ENCODE data around the gene SPON1.

The SPON1 gene

GRCh38 chr11:14096606-14097005, 134.1 kb downstream of the SPON1 start:
- Mint-ChIP-seq H3K4me3 (no peak overlapping the region), H3K27ac (peak overlapping the region in 1 of 2 donors; percentile 6), H3K27me3 (no peaks in the 10 kb centered on the region), H3K9me3 (no peaks in the 10 kb centered on the region), H3K4me1 (peaks cover 15% of the 10 kb centered on the region)
- DNase-seq, result no peak
- ATAC-seq, result no peak

- DNase-seq (no peak), ATAC-seq (no peak)
- Mint-ChIP-seq H3K4me1 (peaks cover 15% of the 10 kb centered on the region), H3K4me3 (no peak overlapping the region), H3K27me3 (no peaks in the 10 kb centered on the region), H3K9me3 (no peaks in the 10 kb centered on the region), H3K27ac (peak overlapping the region in 1 of 2 donors; percentile 90)
These were observed 138.9 kb downstream of the SPON1 start for GRCh38 chr11:14101388-14101787.

GRCh38 chr11:14102766-14103165, 140.2 kb downstream of the SPON1 start:
- Mint-ChIP-seq H3K9me3 (no peaks in the 10 kb centered on the region), H3K27ac (no peak overlapping the region), H3K4me1 (peaks cover 15% of the 10 kb centered on the region), H3K27me3 (no peaks in the 10 kb centered on the region), H3K4me3 (no peak overlapping the region)
- DNase-seq (no peak), ATAC-seq (no peak)

GRCh38 chr11:14105446-14105845, 142.9 kb downstream of the SPON1 start:
- Mint-ChIP-seq H3K27me3 (no peaks in the 10 kb centered on the region), H3K9me3 (no peaks in the 10 kb centered on the region), H3K27ac (no peak overlapping the region), H3K4me3 (no peak overlapping the region), H3K4me1 (peaks cover 15% of the 10 kb centered on the region)
- DNase-seq, result no peak
- ATAC-seq, result no peak

- no peak for ATAC-seq
- H3K27me3 Mint-ChIP-seq, result no peaks in the 10 kb centered on the region
- no peak overlapping the region for H3K4me3 Mint-ChIP-seq
These were observed 144.0 kb downstream of the SPON1 start for GRCh38 chr11:14106303-14107049.

GRCh38 chr11:14107050-14107430, 144.5 kb downstream of the SPON1 start:
- no peaks in the 10 kb centered on the region for H3K27me3 Mint-ChIP-seq
- ATAC-seq (no peak), DNase-seq (no peak)
- peaks cover under 1% of the 10 kb centered on the region for H3K4me1 Mint-ChIP-seq
- H3K4me3 Mint-ChIP-seq, result no peak overlapping the region
- no peak overlapping the region for H3K27ac Mint-ChIP-seq
- peaks cover 0 to 4% of the 10 kb centered on the region in 2 donors for H3K9me3 Mint-ChIP-seq

More at GRCh38 chr11:14106303-14107049, 144.0 kb downstream of the SPON1 start:
- Mint-ChIP-seq H3K4me1 (peaks cover 7% of the 10 kb centered on the region), H3K27ac (no peak overlapping the region), H3K9me3 (peaks cover 0 to 4% of the 10 kb centered on the region in 2 donors)
- no peak for DNase-seq

GRCh38 chr11:14109742-14110141, 147.2 kb downstream of the SPON1 start:
- H3K27ac Mint-ChIP-seq, result no peak overlapping the region

GRCh38 chr11:14110629-14111028, 148.1 kb downstream of the SPON1 start:
- peaks cover 0 to 4% of the 10 kb centered on the region in 2 donors for H3K9me3 Mint-ChIP-seq
- no peak overlapping the region for H3K4me3 Mint-ChIP-seq
- ATAC-seq (no peak), DNase-seq (no peak)
- peaks cover 9% of the 10 kb centered on the region for H3K4me1 Mint-ChIP-seq
- no peaks in the 10 kb centered on the region for H3K27me3 Mint-ChIP-seq
- H3K27ac Mint-ChIP-seq, result no peak overlapping the region

More at GRCh38 chr11:14109742-14110141, 147.2 kb downstream of the SPON1 start:
- Mint-ChIP-seq H3K4me3 (no peak overlapping the region), H3K9me3 (peaks cover 0 to 4% of the 10 kb centered on the region in 2 donors), H3K27me3 (no peaks in the 10 kb centered on the region), H3K4me1 (peaks cover 6% of the 10 kb centered on the region)
- DNase-seq (no peak), ATAC-seq (no peak)

GRCh38 chr11:14111496-14111895, 149.0 kb downstream of the SPON1 start:
- H3K4me3 Mint-ChIP-seq, result no peak overlapping the region
- peaks cover 0 to 8% of the 10 kb centered on the region in 2 donors for H3K9me3 Mint-ChIP-seq
- H3K27ac Mint-ChIP-seq, result no peak overlapping the region
- ATAC-seq, result no peak
- no peak for DNase-seq
- H3K4me1 Mint-ChIP-seq, result peaks cover 9% of the 10 kb centered on the region
- H3K27me3 Mint-ChIP-seq, result no peaks in the 10 kb centered on the region

- H3K27me3 Mint-ChIP-seq, result no peaks in the 10 kb centered on the region
- DNase-seq (no peak), ATAC-seq (no peak)
- H3K27ac Mint-ChIP-seq, result no peak overlapping the region
- peaks cover 9% of the 10 kb centered on the region for H3K4me1 Mint-ChIP-seq
- peaks cover 0 to 8% of the 10 kb centered on the region in 2 donors for H3K9me3 Mint-ChIP-seq
- no peak overlapping the region for H3K4me3 Mint-ChIP-seq
These were observed 150.2 kb downstream of the SPON1 start for GRCh38 chr11:14112721-14113120.

GRCh38 chr11:14114269-14114668, 151.7 kb downstream of the SPON1 start:
- H3K27me3 Mint-ChIP-seq, result no peaks in the 10 kb centered on the region
- H3K4me1 Mint-ChIP-seq, result peaks cover 18% of the 10 kb centered on the region
- ATAC-seq, result no peak
- no peak overlapping the region for H3K4me3 Mint-ChIP-seq
- H3K9me3 Mint-ChIP-seq, result peaks cover 0 to 8% of the 10 kb centered on the region in 2 donors
- H3K27ac Mint-ChIP-seq, result no peak overlapping the region
- no peak for DNase-seq

- Mint-ChIP-seq H3K27me3 (no peaks in the 10 kb centered on the region), H3K27ac (peak overlapping the region in 1 of 2 donors; percentile 28), H3K9me3 (peaks cover 0 to 8% of the 10 kb centered on the region in 2 donors), H3K4me1 (peaks cover 21% of the 10 kb centered on the region), H3K4me3 (no peak overlapping the region)
- no peak for DNase-seq
- no peak for ATAC-seq
These were observed 152.3 kb downstream of the SPON1 start for GRCh38 chr11:14114786-14115185.

GRCh38 chr11:14117632-14118031, 155.1 kb downstream of the SPON1 start:
- Mint-ChIP-seq H3K27ac (no peak overlapping the region), H3K4me3 (no peak overlapping the region), H3K4me1 (peaks cover 21% of the 10 kb centered on the region), H3K9me3 (peaks cover 0 to 4% of the 10 kb centered on the region in 2 donors), H3K27me3 (no peaks in the 10 kb centered on the region)
- DNase-seq (no peak), ATAC-seq (no peak)

- Mint-ChIP-seq H3K9me3 (peaks cover 0 to 4% of the 10 kb centered on the region in 2 donors), H3K4me1 (peaks cover 21% of the 10 kb centered on the region), H3K4me3 (no peak overlapping the region), H3K27me3 (no peaks in the 10 kb centered on the region), H3K27ac (no peak overlapping the region)
- no peak for ATAC-seq
- no peak for DNase-seq
These were observed 155.5 kb downstream of the SPON1 start for GRCh38 chr11:14118072-14118471.

- Mint-ChIP-seq H3K27ac (no peak overlapping the region), H3K9me3 (peaks cover 10 to 11% of the 10 kb centered on the region in 2 donors), H3K4me3 (no peak overlapping the region), H3K27me3 (no peaks in the 10 kb centered on the region), H3K4me1 (peaks cover 18% of the 10 kb centered on the region)
- ATAC-seq (peak; percentile 84), DNase-seq (peak; percentile 4 to 21)
These were observed 156.8 kb downstream of the SPON1 start for GRCh38 chr11:14119357-14119756.

GRCh38 chr11:14124350-14124749, 161.8 kb downstream of the SPON1 start:
- ATAC-seq (no peak), DNase-seq (no peak)
- Mint-ChIP-seq H3K9me3 (peaks cover 11 to 24% of the 10 kb centered on the region in 2 donors), H3K27me3 (no peaks in the 10 kb centered on the region), H3K4me3 (no peak overlapping the region), H3K27ac (no peak overlapping the region), H3K4me1 (peaks cover 3% of the 10 kb centered on the region)

- DNase-seq (no peak), ATAC-seq (no peak)
- Mint-ChIP-seq H3K4me1 (no peaks in the 10 kb centered on the region), H3K27me3 (no peaks in the 10 kb centered on the region), H3K9me3 (peaks cover 13 to 29% of the 10 kb centered on the region in 2 donors), H3K4me3 (no peak overlapping the region), H3K27ac (no peak overlapping the region)
These were observed 162.4 kb downstream of the SPON1 start for GRCh38 chr11:14124886-14125285.
